ENCODE data around the gene OPA1. TPM values are rescaled to one million over a fixed set of nuclear protein-coding genes. Genes with fewer than 3 reads are reported as not detected.

OPA1 gene
- total RNA-seq, 2 donors from 2014 or later, result 36.4 to 71.6 TPM

DNA sequence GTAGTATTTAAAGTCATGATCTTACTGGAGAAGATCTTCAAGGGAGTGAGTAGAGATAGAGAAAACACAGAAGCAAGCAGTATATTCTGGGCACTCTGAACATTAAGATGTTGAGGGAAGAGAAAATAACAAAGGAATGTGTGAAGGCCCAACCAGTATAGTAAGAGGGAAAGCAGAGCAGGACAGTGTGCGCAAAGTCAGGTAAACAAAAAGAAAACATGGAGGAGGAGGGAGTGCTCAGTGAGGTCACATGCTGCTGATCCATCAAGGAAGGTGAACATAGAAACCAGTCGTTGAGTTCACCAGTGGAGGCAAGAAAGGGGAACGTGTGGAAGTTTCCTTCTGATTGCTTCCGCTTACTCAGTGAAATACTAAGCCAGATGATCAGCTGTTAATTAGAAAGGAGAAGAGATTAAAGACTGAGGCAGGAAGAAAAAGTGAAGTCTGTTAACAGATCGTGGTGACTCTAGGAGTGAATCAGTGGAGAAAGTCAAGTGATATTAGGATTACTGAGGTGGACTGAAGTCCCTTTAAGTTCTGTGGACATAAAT lies 47.2 kb downstream of the OPA1 start:
- H3K9me3 ChIP-seq, result no peaks in the 10 kb centered on the region
- no peak overlapping the region for H3K27ac ChIP-seq
- no peaks in the 10 kb centered on the region for H3K27me3 ChIP-seq
- no peak for DNase-seq (ENCODE audit: low spot score)
- no peaks in the 10 kb centered on the region for H3K4me1 ChIP-seq
- no peak overlapping the region for H3K4me3 ChIP-seq
- H3K36me3 ChIP-seq, result peaks cover 51% of the 10 kb centered on the region
- TF ChIP-seq CTCF (IDR thresholded peaks at IDR 0.05), result no peak

GRCh38 chr3:193640728-193641439 lies 47.9 kb downstream of the OPA1 start:
- H3K36me3 ChIP-seq, result peaks cover 52% of the 10 kb centered on the region
- TF ChIP-seq CTCF (IDR thresholded peaks at IDR 0.05), result no peak
- no peak overlapping the region for H3K27ac ChIP-seq
- no peak for DNase-seq (ENCODE audit: low spot score)
- H3K9me3 ChIP-seq, result no peaks in the 10 kb centered on the region
- H3K4me3 ChIP-seq, result no peak overlapping the region
- H3K27me3 ChIP-seq, result no peaks in the 10 kb centered on the region
- H3K4me1 ChIP-seq, result no peaks in the 10 kb centered on the region

GRCh38 chr3:193641440-193641775 lies 48.4 kb downstream of the OPA1 start:
- Histone ChIP-seq H3K36me3 (peaks cover 52% of the 10 kb centered on the region), H3K4me3 (no peak overlapping the region)
- TF ChIP-seq CTCF (IDR thresholded peaks at IDR 0.05), result no peak

GRCh38 chr3:193645806-193646205 lies 52.8 kb downstream of the OPA1 start:
- no peaks in the 10 kb centered on the region for H3K27me3 ChIP-seq
- H3K27ac ChIP-seq, result no peak overlapping the region
- no peak for TF ChIP-seq CTCF (IDR thresholded peaks at IDR 0.05)
- H3K4me1 ChIP-seq, result no peaks in the 10 kb centered on the region
- H3K36me3 ChIP-seq, result peaks cover 48% of the 10 kb centered on the region
- H3K4me3 ChIP-seq, result no peak overlapping the region
- no peak for DNase-seq (ENCODE audit: low spot score)
- H3K9me3 ChIP-seq, result no peaks in the 10 kb centered on the region

More at GRCh38 chr3:193641440-193641775, 48.4 kb downstream of the OPA1 start:
- H3K4me1 ChIP-seq, result no peaks in the 10 kb centered on the region
- no peaks in the 10 kb centered on the region for H3K27me3 ChIP-seq
- DNase-seq (ENCODE audit: low spot score), result no peak
- no peak overlapping the region for H3K27ac ChIP-seq
- no peaks in the 10 kb centered on the region for H3K9me3 ChIP-seq

GRCh38 chr3:193648542-193649076 lies 55.6 kb downstream of the OPA1 start:
- Histone ChIP-seq H3K4me3 (no peak overlapping the region), H3K27ac (no peak overlapping the region), H3K27me3 (no peaks in the 10 kb centered on the region), H3K36me3 (peaks cover 36% of the 10 kb centered on the region), H3K9me3 (no peaks in the 10 kb centered on the region), H3K4me1 (no peaks in the 10 kb centered on the region)
- no peak for DNase-seq (ENCODE audit: low spot score)
- TF ChIP-seq CTCF (IDR thresholded peaks at IDR 0.05), result no peak

Measured in right atrium auricular region (tissue), 2 donors.